ENCODE results near the gene PLCB4. TPM values are rescaled to one million over a fixed set of nuclear protein-coding genes. Genes with fewer than 3 reads are reported as not detected.

Gene PLCB4
- total RNA-seq, 1 donor from 2014 or later: 20.6 TPM

DNA sequence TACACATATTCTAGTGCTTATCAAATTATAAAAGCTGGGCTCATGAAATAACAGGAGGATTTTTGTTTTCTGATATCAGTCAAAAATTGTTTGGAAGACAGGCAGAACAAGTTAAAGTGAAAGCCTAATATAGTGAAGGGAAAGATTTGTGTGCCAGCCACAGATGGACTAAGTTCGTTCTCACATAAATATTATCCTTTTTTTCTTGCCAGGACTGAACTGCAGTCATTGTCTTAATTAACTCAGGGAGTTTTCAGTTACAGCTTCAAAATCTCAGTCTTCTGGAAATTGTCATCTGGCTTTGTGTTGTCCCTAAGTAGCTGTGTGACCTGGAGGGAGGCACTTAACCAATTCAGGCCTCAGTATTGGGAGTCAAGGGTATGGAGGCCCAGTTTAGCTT lies 40.7 kb downstream of the PLCB4 start:
- no peak for DNase-seq (ENCODE audit: low spot score)
- peaks cover 6% of the 10 kb centered on the region for H3K4me1 Mint-ChIP-seq
- Histone ChIP-seq H3K27ac (no peak overlapping the region), H4K20me1 (ENCODE audit: low read depth) (peaks cover 6% of the 10 kb centered on the region), H3K9ac (no peak overlapping the region), H3K9me3 (ENCODE audit: low read depth) (no peaks in the 10 kb centered on the region), H3K79me2 (ENCODE audit: low read depth) (no peaks in the 10 kb centered on the region), H3K36me3 (no peaks in the 10 kb centered on the region), H3K4me3 (no peak overlapping the region), H3K27me3 (no peaks in the 10 kb centered on the region), H3K4me1 (peaks cover 5% of the 10 kb centered on the region), H3F3A (ENCODE audit: low read depth) (peaks cover 3% of the 10 kb centered on the region), H2AFZ (replicated peaks) (no peak overlapping the region), H3K4me2 (no peak overlapping the region)
- no peak overlapping the region for H3K27ac Mint-ChIP-seq
- H3K4me3 Mint-ChIP-seq: no peak overlapping the region
- no peaks in the 10 kb centered on the region for H3K9me3 Mint-ChIP-seq
- TF ChIP-seq, protein P1, sequence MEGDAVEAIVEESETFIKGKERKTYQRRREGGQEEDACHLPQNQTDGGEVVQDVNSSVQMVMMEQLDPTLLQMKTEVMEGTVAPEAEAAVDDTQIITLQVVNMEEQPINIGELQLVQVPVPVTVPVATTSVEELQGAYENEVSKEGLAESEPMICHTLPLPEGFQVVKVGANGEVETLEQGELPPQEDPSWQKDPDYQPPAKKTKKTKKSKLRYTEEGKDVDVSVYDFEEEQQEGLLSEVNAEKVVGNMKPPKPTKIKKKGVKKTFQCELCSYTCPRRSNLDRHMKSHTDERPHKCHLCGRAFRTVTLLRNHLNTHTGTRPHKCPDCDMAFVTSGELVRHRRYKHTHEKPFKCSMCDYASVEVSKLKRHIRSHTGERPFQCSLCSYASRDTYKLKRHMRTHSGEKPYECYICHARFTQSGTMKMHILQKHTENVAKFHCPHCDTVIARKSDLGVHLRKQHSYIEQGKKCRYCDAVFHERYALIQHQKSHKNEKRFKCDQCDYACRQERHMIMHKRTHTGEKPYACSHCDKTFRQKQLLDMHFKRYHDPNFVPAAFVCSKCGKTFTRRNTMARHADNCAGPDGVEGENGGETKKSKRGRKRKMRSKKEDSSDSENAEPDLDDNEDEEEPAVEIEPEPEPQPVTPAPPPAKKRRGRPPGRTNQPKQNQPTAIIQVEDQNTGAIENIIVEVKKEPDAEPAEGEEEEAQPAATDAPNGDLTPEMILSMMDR (IDR thresholded peaks at IDR 0.05): no peak
- TF ChIP-seq EZH2phosphoT487 (IDR thresholded peaks at IDR 0.05): no peak
- no peak for TF ChIP-seq EZH2 (IDR thresholded peaks at IDR 0.05)
- no peaks in the 10 kb centered on the region for H3K36me3 Mint-ChIP-seq
- no peaks in the 10 kb centered on the region for H3K27me3 Mint-ChIP-seq (ENCODE audit: insufficient read depth, low read depth)

GRCh38 chr20:9110365-9110764 lies 41.5 kb downstream of the PLCB4 start:
- no peak overlapping the region for H3K4me2 ChIP-seq
- H3K79me2 ChIP-seq (ENCODE audit: low read depth): no peaks in the 10 kb centered on the region
- no peak overlapping the region for H3K9ac ChIP-seq
- no peak overlapping the region for H3K4me3 ChIP-seq
- Mint-ChIP-seq H3K4me3 (no peak overlapping the region), H3K9me3 (no peaks in the 10 kb centered on the region), H3K36me3 (no peaks in the 10 kb centered on the region), H3K27me3 (ENCODE audit: insufficient read depth, low read depth) (no peaks in the 10 kb centered on the region), H3K4me1 (peaks cover 8% of the 10 kb centered on the region), H3K27ac (no peak overlapping the region)
- no peak for TF ChIP-seq EZH2phosphoT487 (IDR thresholded peaks at IDR 0.05)
- TF ChIP-seq, protein P1 (IDR thresholded peaks at IDR 0.05): no peak
- TF ChIP-seq EZH2 (IDR thresholded peaks at IDR 0.05): no peak
- peaks cover 9% of the 10 kb centered on the region for H4K20me1 ChIP-seq (ENCODE audit: low read depth)
- peaks cover 3% of the 10 kb centered on the region for H3F3A ChIP-seq (ENCODE audit: low read depth)
- no peak for DNase-seq (ENCODE audit: low spot score)
- no peak overlapping the region for H2AFZ ChIP-seq (replicated peaks)
- peaks cover 6% of the 10 kb centered on the region for H3K4me1 ChIP-seq
- no peaks in the 10 kb centered on the region for H3K36me3 ChIP-seq
- H3K9me3 ChIP-seq (ENCODE audit: low read depth): no peaks in the 10 kb centered on the region
- H3K27ac ChIP-seq: no peak overlapping the region
- no peaks in the 10 kb centered on the region for H3K27me3 ChIP-seq

DNA sequence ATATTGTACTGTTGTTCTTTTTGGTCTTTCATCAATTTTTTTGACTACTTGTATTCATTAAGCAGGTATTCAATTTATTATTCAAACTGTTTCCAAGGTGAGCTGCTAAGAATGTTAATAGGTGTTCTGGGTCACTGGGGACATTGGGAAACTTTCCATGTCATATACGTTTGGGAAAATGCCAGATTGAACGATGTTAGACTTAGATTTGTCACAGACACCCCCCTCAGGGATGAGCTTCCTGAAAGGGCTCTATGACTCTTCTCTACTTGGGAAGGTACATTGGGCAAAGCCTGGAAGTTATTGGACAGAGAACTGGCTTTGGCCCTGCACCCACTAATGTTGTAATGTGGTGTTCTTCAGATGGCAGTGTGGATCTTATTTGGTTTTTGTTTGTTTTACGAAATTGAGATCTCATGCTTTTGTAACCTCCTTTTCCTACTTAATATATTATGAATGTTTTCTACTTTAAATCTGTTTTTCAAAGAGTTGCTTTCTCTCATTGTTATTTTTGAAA lies 42.1 kb downstream of the PLCB4 start:
- Histone ChIP-seq H3K27me3 (no peaks in the 10 kb centered on the region), H3K4me1 (peaks cover 6% of the 10 kb centered on the region), H3K4me3 (no peak overlapping the region), H3K4me2 (no peak overlapping the region), H3K9ac (no peak overlapping the region), H2AFZ (replicated peaks) (no peak overlapping the region), H3K36me3 (no peaks in the 10 kb centered on the region), H3K79me2 (ENCODE audit: low read depth) (no peaks in the 10 kb centered on the region), H3K27ac (no peak overlapping the region), H4K20me1 (ENCODE audit: low read depth) (peaks cover 9% of the 10 kb centered on the region), H3K9me3 (ENCODE audit: low read depth) (no peaks in the 10 kb centered on the region), H3F3A (ENCODE audit: low read depth) (peaks cover 3% of the 10 kb centered on the region)
- no peaks in the 10 kb centered on the region for H3K36me3 Mint-ChIP-seq
- no peak overlapping the region for H3K4me3 Mint-ChIP-seq
- H3K9me3 Mint-ChIP-seq: no peaks in the 10 kb centered on the region
- no peak for DNase-seq (ENCODE audit: low spot score)
- H3K27me3 Mint-ChIP-seq (ENCODE audit: insufficient read depth, low read depth): no peaks in the 10 kb centered on the region
- no peak overlapping the region for H3K27ac Mint-ChIP-seq
- H3K4me1 Mint-ChIP-seq: peaks cover 8% of the 10 kb centered on the region
- no peak for TF ChIP-seq EZH2 (IDR thresholded peaks at IDR 0.05)
- no peak for TF ChIP-seq EZH2phosphoT487 (IDR thresholded peaks at IDR 0.05)
- TF ChIP-seq, protein P1 (IDR thresholded peaks at IDR 0.05): no peak
